RWPE2 (cell line): ENCODE measurements around the gene ZNF552.

Source experiments
- ATAC-seq: fragments of 200-7000 bp; cut with Tn5 transposase; 3 replicates; pipeline ENCODE4 v1.9.1; 2021; ENCODE audit warnings: low read depth
- DNase-seq: peaks from one replicate; pipeline ENCODE4 v3.0.0-alpha.2; 2020; ENCODE audit warnings: low spot score
- H3K27ac ChIP-seq: fragments of 450-650 bp; 2 replicates; pipeline ENCODE4 v1.5.1; 2017; ENCODE audit warnings: mild to moderate bottlenecking; ENCODE audit not compliant: poor library complexity, severe bottlenecking
- H3K27me3 ChIP-seq: fragments of 250-450 bp; sonication (Bioruptor Pico); 2 replicates; pipeline ENCODE4 v1.5.1; 2021; ENCODE audit warnings: mild to moderate bottlenecking, moderate library complexity; ENCODE audit not compliant: insufficient read depth, poor library complexity, severe bottlenecking
- H3K36me3 ChIP-seq: fragments of 250-450 bp; sonication (Bioruptor Pico); 2 replicates; pipeline ENCODE4 v1.5.1; 2020; ENCODE audit warnings: low read depth, mild to moderate bottlenecking, moderate library complexity
- H3K4me1 ChIP-seq: fragments of 250-450 bp; sonication (Bioruptor Pico); 2 replicates; pipeline ENCODE4 v1.5.1; 2021; ENCODE audit warnings: mild to moderate bottlenecking, moderate library complexity; ENCODE audit not compliant: insufficient read depth, poor library complexity, severe bottlenecking
- H3K4me3 ChIP-seq: fragments of 250-450 bp; sonication (Bioruptor Pico); 2 replicates; pipeline ENCODE4 v1.5.1; 2021; ENCODE audit warnings: mild to moderate bottlenecking, moderate library complexity; ENCODE audit not compliant: severe bottlenecking
- H3K9me3 ChIP-seq: fragments of 250-450 bp; sonication (Bioruptor Pico); 2 replicates; pipeline ENCODE4 v1.5.1; 2021; ENCODE audit warnings: mild to moderate bottlenecking, moderate library complexity; ENCODE audit not compliant: severe bottlenecking
- TF ChIP-seq, protein P1 (sequence below): fragments of 450-650 bp; IDR thresholded peaks from one replicate; pipeline ENCODE4 v1.5.1; 2017; ENCODE audit warnings: mild to moderate bottlenecking, moderate library complexity; ENCODE audit not compliant: poor library complexity, severe bottlenecking

The ZNF552 gene

GRCh38 chr19:57786906-57787305 lies 27.8 kb downstream of the ZNF552 start:
- no peak for ATAC-seq
- Histone ChIP-seq H3K9me3 (no peaks in the 10 kb centered on the region), H3K4me1 (no peaks in the 10 kb centered on the region), H3K4me3 (no peak overlapping the region), H3K27me3 (no peaks in the 10 kb centered on the region), H3K36me3 (peaks cover 40% of the 10 kb centered on the region), H3K27ac (no peak overlapping the region)
- DNase-seq = no peak
- TF ChIP-seq, protein P1, sequence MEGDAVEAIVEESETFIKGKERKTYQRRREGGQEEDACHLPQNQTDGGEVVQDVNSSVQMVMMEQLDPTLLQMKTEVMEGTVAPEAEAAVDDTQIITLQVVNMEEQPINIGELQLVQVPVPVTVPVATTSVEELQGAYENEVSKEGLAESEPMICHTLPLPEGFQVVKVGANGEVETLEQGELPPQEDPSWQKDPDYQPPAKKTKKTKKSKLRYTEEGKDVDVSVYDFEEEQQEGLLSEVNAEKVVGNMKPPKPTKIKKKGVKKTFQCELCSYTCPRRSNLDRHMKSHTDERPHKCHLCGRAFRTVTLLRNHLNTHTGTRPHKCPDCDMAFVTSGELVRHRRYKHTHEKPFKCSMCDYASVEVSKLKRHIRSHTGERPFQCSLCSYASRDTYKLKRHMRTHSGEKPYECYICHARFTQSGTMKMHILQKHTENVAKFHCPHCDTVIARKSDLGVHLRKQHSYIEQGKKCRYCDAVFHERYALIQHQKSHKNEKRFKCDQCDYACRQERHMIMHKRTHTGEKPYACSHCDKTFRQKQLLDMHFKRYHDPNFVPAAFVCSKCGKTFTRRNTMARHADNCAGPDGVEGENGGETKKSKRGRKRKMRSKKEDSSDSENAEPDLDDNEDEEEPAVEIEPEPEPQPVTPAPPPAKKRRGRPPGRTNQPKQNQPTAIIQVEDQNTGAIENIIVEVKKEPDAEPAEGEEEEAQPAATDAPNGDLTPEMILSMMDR = no peak

DNA sequence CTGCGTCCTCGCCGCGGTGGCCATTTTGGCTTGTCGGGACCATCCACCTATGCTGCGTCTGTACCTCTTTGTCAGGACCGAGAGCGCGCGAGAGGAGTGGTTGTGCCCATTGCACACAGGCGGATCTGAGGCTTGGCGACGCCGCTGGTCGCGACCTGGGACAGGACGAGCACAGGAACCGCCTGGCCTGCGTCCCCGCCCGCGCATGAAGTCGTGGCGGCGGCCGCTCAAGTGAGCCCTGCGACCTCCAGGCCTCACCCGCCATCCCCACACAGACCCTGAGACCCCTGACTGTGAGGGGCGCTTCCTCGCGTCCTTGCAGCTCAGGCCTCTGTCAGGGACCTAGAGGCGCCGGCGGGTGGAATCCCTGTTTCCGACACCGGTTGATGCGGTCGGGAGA lies 28.4 kb downstream of the ZNF552 start:
- H3K27ac ChIP-seq = no peak overlapping the region
- peaks cover 44% of the 10 kb centered on the region for H3K36me3 ChIP-seq
- H3K27me3 ChIP-seq = no peaks in the 10 kb centered on the region
- H3K9me3 ChIP-seq = no peaks in the 10 kb centered on the region
- H3K4me3 ChIP-seq = no peak overlapping the region
- no peak for DNase-seq
- TF ChIP-seq, protein P1 = no peak
- H3K4me1 ChIP-seq = no peaks in the 10 kb centered on the region
- ATAC-seq = no peak

- no peak for DNase-seq
These were observed 35.4 kb downstream of the ZNF552 start for GRCh38 chr19:57779220-57779845.

GRCh38 chr19:57778336-57778735 lies 36.4 kb downstream of the ZNF552 start:
- no peak overlapping the region for H3K4me3 ChIP-seq
- no peak for ATAC-seq
- H3K4me1 ChIP-seq = no peaks in the 10 kb centered on the region
- TF ChIP-seq, protein P1 = no peak
- peaks cover 86% of the 10 kb centered on the region for H3K36me3 ChIP-seq
- peaks cover 8% of the 10 kb centered on the region for H3K9me3 ChIP-seq
- no peaks in the 10 kb centered on the region for H3K27me3 ChIP-seq
- no peak for DNase-seq
- no peak overlapping the region for H3K27ac ChIP-seq

More at GRCh38 chr19:57779220-57779845, 35.4 kb downstream of the ZNF552 start:
- no peaks in the 10 kb centered on the region for H3K27me3 ChIP-seq
- no peaks in the 10 kb centered on the region for H3K4me1 ChIP-seq
- H3K9me3 ChIP-seq = peaks cover 8% of the 10 kb centered on the region
- peaks cover 76% of the 10 kb centered on the region for H3K36me3 ChIP-seq
- H3K27ac ChIP-seq = no peak overlapping the region
- no peak for ATAC-seq
- TF ChIP-seq, protein P1 = no peak
- no peak overlapping the region for H3K4me3 ChIP-seq

DNA sequence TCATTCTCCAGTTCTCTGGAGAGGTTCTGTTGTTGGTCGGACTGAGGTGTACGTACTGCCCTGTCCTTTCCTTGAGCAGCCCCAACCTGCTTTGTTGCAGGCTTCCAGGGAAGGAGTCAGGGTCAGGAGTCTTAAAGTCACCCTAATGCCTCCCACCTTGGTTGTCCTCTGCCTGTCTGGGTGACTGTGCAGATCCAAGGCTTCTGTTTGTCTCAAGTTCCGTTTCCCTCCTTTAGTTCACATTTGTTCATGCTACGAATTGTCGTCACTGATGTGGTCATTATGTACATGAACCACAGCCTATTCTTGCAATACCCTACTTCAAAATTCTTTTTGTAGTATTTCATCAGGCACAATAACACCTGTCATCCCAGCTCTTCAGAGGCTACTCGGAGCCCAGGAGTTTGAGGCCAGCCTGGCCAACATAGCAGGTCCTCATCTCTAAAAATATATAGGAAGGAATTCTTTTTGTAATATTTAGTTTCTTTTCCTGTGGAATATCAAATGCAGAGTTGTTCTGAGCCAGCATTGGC lies 37.9 kb downstream of the ZNF552 start:
- Histone ChIP-seq H3K27ac (no peak overlapping the region), H3K27me3 (no peaks in the 10 kb centered on the region), H3K4me1 (no peaks in the 10 kb centered on the region), H3K9me3 (peaks cover 8% of the 10 kb centered on the region), H3K36me3 (peaks cover 93% of the 10 kb centered on the region), H3K4me3 (no peak overlapping the region)
- TF ChIP-seq, protein P1 = no peak
- DNase-seq = no peak
- ATAC-seq = no peak
